HG03521 (cell line): ENCODE results near the gene RNF115.

Experiments used
- ATAC-seq: cut with Tn5 transposase; IDR thresholded peaks from one replicate; pipeline ENCODE4 v1.9.1; 2021; ENCODE audit warnings: mild to moderate bottlenecking, moderate library complexity; ENCODE audit not compliant: unreplicated experiment

Gene RNF115

GRCh38 chr1:145707183-145707867, 116.6 kb downstream of the RNF115 start, which contains the start of gene PDZK1:
Gene PDZK1 (minus strand): TSS chr1:145707368. CDS start chr1:145688021, 19,347 bp downstream.
- no peak for ATAC-seq

- ATAC-seq, result no peak
These were observed 117.7 kb downstream of the RNF115 start for GRCh38 chr1:145706086-145706664.

- no peak for ATAC-seq
These were observed 118.3 kb downstream of the RNF115 start for GRCh38 chr1:145705622-145706021.

- no peak for ATAC-seq
These were observed 121.1 kb downstream of the RNF115 start for GRCh38 chr1:145702826-145703225.

- ATAC-seq, result no peak
These were observed 121.8 kb downstream of the RNF115 start for GRCh38 chr1:145702052-145702451.

- no peak for ATAC-seq
These were observed 122.5 kb downstream of the RNF115 start for GRCh38 chr1:145701306-145701862.

GRCh38 chr1:145696630-145696960, 127.3 kb downstream of the RNF115 start:
- no peak for ATAC-seq

- ATAC-seq, result no peak
These were observed 127.9 kb downstream of the RNF115 start for GRCh38 chr1:145695821-145696629.

- no peak for ATAC-seq
These were observed 131.0 kb downstream of the RNF115 start for GRCh38 chr1:145692785-145693443.

- no peak for ATAC-seq
These were observed 133.0 kb downstream of the RNF115 start for GRCh38 chr1:145690587-145691558.

- ATAC-seq, result no peak
These were observed 134.0 kb downstream of the RNF115 start for GRCh38 chr1:145689922-145690321.

- ATAC-seq, result no peak
These were observed 135.0 kb downstream of the RNF115 start for GRCh38 chr1:145688924-145689323.
